ENCODE measurements around the gene GUCY1A2.
A peak's percentile ranks its signal among the peaks of the same experiment; 100 is the strongest.

GUCY1A2 gene

GRCh38 chr11:106724293-106724892 is 293.9 kb downstream of the GUCY1A2 start:
- DNase-seq = peak; percentile 95

GRCh38 chr11:106723071-106723470 is 295.2 kb downstream of the GUCY1A2 start:
- DNase-seq = peak; percentile 11

GRCh38 chr11:106717222-106717621 is 301.1 kb downstream of the GUCY1A2 start:
- peak; percentile 13 for DNase-seq

- DNase-seq = no peak
Measured at GRCh38 chr11:106714199-106714598, 304.1 kb downstream of the GUCY1A2 start.

- peak; percentile 27 for DNase-seq
Measured at GRCh38 chr11:106708348-106708747, 309.9 kb downstream of the GUCY1A2 start.

- peak; percentile 95 for DNase-seq
Measured at GRCh38 chr11:106706355-106706754, 311.9 kb downstream of the GUCY1A2 start.

- DNase-seq = no peak
Measured at GRCh38 chr11:106702805-106703204, 315.5 kb downstream of the GUCY1A2 start.

GRCh38 chr11:106697058-106697457 is 321.2 kb downstream of the GUCY1A2 start:
- no peak for DNase-seq

- no peak for DNase-seq
Measured at GRCh38 chr11:106695506-106695905, 322.8 kb downstream of the GUCY1A2 start.

GRCh38 chr11:106694501-106694900 is 323.8 kb downstream of the GUCY1A2 start:
- no peak for DNase-seq

- DNase-seq = no peak
Measured at GRCh38 chr11:106691807-106692365, 326.4 kb downstream of the GUCY1A2 start.

- no peak for DNase-seq
Measured at GRCh38 chr11:106690923-106691322, 327.4 kb downstream of the GUCY1A2 start.

GRCh38 chr11:106684944-106685343 is 333.3 kb downstream of the GUCY1A2 start:
- no peak for DNase-seq

- DNase-seq = no peak
Measured at GRCh38 chr11:106683435-106683834, 334.8 kb downstream of the GUCY1A2 start.

- no peak for DNase-seq
Measured at GRCh38 chr11:106681435-106681834, 336.8 kb downstream of the GUCY1A2 start.

GRCh38 chr11:106679581-106679980 is 338.7 kb downstream of the GUCY1A2 start:
- DNase-seq = no peak

- no peak for DNase-seq
Measured at GRCh38 chr11:106679181-106679580, 339.1 kb downstream of the GUCY1A2 start.

GRCh38 chr11:106670069-106670468 is 348.2 kb downstream of the GUCY1A2 start:
- no peak for DNase-seq

GRCh38 chr11:106668147-106668546 is 350.1 kb downstream of the GUCY1A2 start:
- DNase-seq = no peak

GRCh38 chr11:106656646-106657045 is 361.6 kb downstream of the GUCY1A2 start:
- DNase-seq = no peak

- DNase-seq = peak; percentile 56
Measured at GRCh38 chr11:106644824-106645223, 373.5 kb downstream of the GUCY1A2 start.

- no peak for DNase-seq
Measured at GRCh38 chr11:106642331-106642730, 375.9 kb downstream of the GUCY1A2 start.

- no peak for DNase-seq
Measured at GRCh38 chr11:106632283-106632682, 386.0 kb downstream of the GUCY1A2 start.

- DNase-seq = no peak
Measured at GRCh38 chr11:106627694-106628093, 390.6 kb downstream of the GUCY1A2 start.

- DNase-seq = no peak
Measured at GRCh38 chr11:106625566-106625965, 392.7 kb downstream of the GUCY1A2 start.

Data from DMS53 (cell line).